COLO668 (cell line): ENCODE measurements around the gene XCR1.

ENCODE experiments used
- DNase-seq: peaks from one replicate; lab custom pipeline; 2025; ENCODE audit not compliant: unreplicated experiment; lab: John Stamatoyannopoulos, UW

XCR1 gene

GRCh38 chr3:45984331-45985312 lies 42.7 kb downstream of the XCR1 start:
- no peak for DNase-seq

- DNase-seq: no peak
Measured at GRCh38 chr3:45983770-45984169, 43.5 kb downstream of the XCR1 start.

- no peak for DNase-seq
Measured at GRCh38 chr3:45981346-45982074, 45.8 kb downstream of the XCR1 start.

GRCh38 chr3:45980819-45981218 lies 46.5 kb downstream of the XCR1 start:
- no peak for DNase-seq

GRCh38 chr3:45980229-45980813 lies 47.0 kb downstream of the XCR1 start:
- no peak for DNase-seq

- no peak for DNase-seq
Measured at GRCh38 chr3:45979378-45979777, 47.9 kb downstream of the XCR1 start.

GRCh38 chr3:45978006-45978761 lies 49.1 kb downstream of the XCR1 start:
- DNase-seq: peak; percentile 75

GRCh38 chr3:45976191-45977091 lies 50.8 kb downstream of the XCR1 start:
- DNase-seq: no peak

- DNase-seq: no peak
Measured at GRCh38 chr3:45975686-45976085, 51.6 kb downstream of the XCR1 start.

GRCh38 chr3:45974686-45975085 lies 52.6 kb downstream of the XCR1 start:
- DNase-seq: no peak

- no peak for DNase-seq
Measured at GRCh38 chr3:45972534-45973402, 54.5 kb downstream of the XCR1 start.

- no peak for DNase-seq
Measured at GRCh38 chr3:45969953-45970352, 57.3 kb downstream of the XCR1 start.

GRCh38 chr3:45969116-45969515 lies 58.2 kb downstream of the XCR1 start:
- DNase-seq: no peak

- no peak for DNase-seq
Measured at GRCh38 chr3:45968706-45969105, 58.6 kb downstream of the XCR1 start.

GRCh38 chr3:45968149-45968548 lies 59.1 kb downstream of the XCR1 start:
- DNase-seq: no peak

GRCh38 chr3:45967724-45968123 lies 59.6 kb downstream of the XCR1 start:
- DNase-seq: no peak
